HepG2 (cell line): Measurements from ENCODE around the gene CDR2L. TPM values are rescaled to one million over a fixed set of nuclear protein-coding genes. Genes with fewer than 3 reads are reported as not detected.
A peak's percentile ranks its signal among the peaks of the same experiment; 100 is the strongest.

Source experiments
- ATAC-seq: fragments of 200-7000 bp; cut with Tn5 transposase; 3 replicates; pipeline ENCODE4 v1.9.1; 2020; ENCODE audit warnings: mild to moderate bottlenecking, moderate library complexity
- BruUV-seq: library from RNA; stranded (reverse); fragments of 400-500 nt; replicated peaks from 2 replicates; lab custom pipeline; 2021; lab: Mats Ljungman, UMichigan
- CTCF ChIA-PET: fragments of 300-600 bp; formaldehyde crosslinking; extraction: SDS; loops from one replicate; lab custom pipeline; 2021; ENCODE audit warnings: low total read pairs, inconsistent platforms, low intra/inter-chr PET ratio; lab: Yijun Ruan, JAX
- POLR2A ChIA-PET: fragments of 350-600 bp; sonication (Branson Sonifier 250); formaldehyde crosslinking; loops from one replicate; lab custom pipeline; 2020; ENCODE audit warnings: antibody characterized with exemption, inconsistent platforms; lab: Yijun Ruan, JAX
- DNase-seq: peaks from one replicate; pipeline ENCODE4 v3.0.0-alpha.2; 2015; ENCODE audit warnings: low spot score
- FAIRE-seq: peaks from 3 replicates; lab custom pipeline; 2011; peaks lifted over from hg19 to GRCh38; lab: Jason Lieb, UNC
- H2AFZ ChIP-seq: one replicate; pipeline ENCODE4 v1.6.1; 2011; ENCODE audit warnings: low read length, inconsistent platforms
- H3K27ac ChIP-seq: fragments of 300-600 bp; 3 replicates; pipeline ENCODE4 v1.8.0; 2011; ENCODE audit warnings: mixed run types, mild to moderate bottlenecking, mixed read lengths, low read length, inconsistent platforms; ENCODE audit not compliant: insufficient read depth; ENCODE audit errors: extremely low read length
- H3K27me3 ChIP-seq, 2 experiments: fragments of 200-600 bp in 1 of 2; 2 replicates in 1 of 2; 3 replicates in 1 of 2; pipeline versions ENCODE4 v1.6.0 to v1.8.0; 2011; ENCODE audit warnings: low read length in 2 of 2, mild to moderate bottlenecking in 2 of 2, moderate library complexity in 2 of 2, inconsistent platforms in 1 of 2; ENCODE audit not compliant: insufficient read depth in 2 of 2, control insufficient read depth in 1 of 2
- H3K36me3 ChIP-seq, 2 experiments: fragments of 200-600 bp in 1 of 2; replicated peaks in 1 of 2; 2 replicates in 1 of 2; 3 replicates in 1 of 2; pipeline versions ENCODE4 v1.5.1 to v1.8.0; 2011; ENCODE audit warnings: low read length in 2 of 2, inconsistent platforms in 1 of 2; ENCODE audit not compliant: insufficient read depth in 2 of 2, control insufficient read depth in 1 of 2
- H3K4me1 ChIP-seq: 2 replicates; pipeline ENCODE4 v1.5.1; 2012; ENCODE audit warnings: low read length, inconsistent platforms; ENCODE audit not compliant: insufficient read depth
- H3K4me2 ChIP-seq: 2 replicates; pipeline ENCODE4 v1.6.0; 2011; ENCODE audit warnings: low read depth, low read length, inconsistent platforms
- H3K4me3 ChIP-seq, 3 experiments: fragments of 200-600 bp in 1 of 3; sonication (generic), shearing (Covaris generic) in 1 of 3; replicated peaks in 1 of 3; 2 replicates each; pipeline ENCODE4 v1.5.1; 2011 to 2016; ENCODE audit warnings: low read length in 3 of 3, inconsistent platforms in 2 of 3, low read depth in 2 of 3, mild to moderate bottlenecking in 2 of 3, control low read depth in 1 of 3, mixed read lengths in 1 of 3; ENCODE audit not compliant: insufficient read depth in 1 of 3
- H3K79me2 ChIP-seq: one replicate; pipeline ENCODE4 v1.6.1; 2011; ENCODE audit warnings: low read length, inconsistent platforms; ENCODE audit not compliant: insufficient read depth
- H3K9ac ChIP-seq: 2 replicates; pipeline ENCODE4 v1.6.0; 2011; ENCODE audit warnings: mild to moderate bottlenecking, low read depth, low read length, inconsistent platforms; ENCODE audit not compliant: insufficient read depth
- H3K9me3 ChIP-seq: 2 replicates; pipeline ENCODE4 v1.5.1; 2012; ENCODE audit warnings: mild to moderate bottlenecking, low read length
- H4K20me1 ChIP-seq: 2 replicates; pipeline ENCODE4 v1.6.0; 2011; ENCODE audit warnings: inconsistent platforms, mild to moderate bottlenecking, low read length, moderate library complexity; ENCODE audit not compliant: insufficient read depth
- ARNT ChIP-seq: fragments of 450-650 bp; IDR thresholded peaks from 2 replicates; pipeline ENCODE4 v1.6.1; 2017
- CHCHD3 ChIP-seq: sonication (generic); formaldehyde crosslinking; IDR thresholded peaks from 2 replicates; pipeline ENCODE4 v1.8.0; 2022; ENCODE audit warnings: mild to moderate bottlenecking, missing genetic modification reagents, moderate library complexity
- RFXANK ChIP-seq: IDR thresholded peaks from 2 replicates; pipeline ENCODE4 v1.6.1; 2016
- ZBTB20 ChIP-seq: sonication (generic); formaldehyde crosslinking; IDR thresholded peaks from 2 replicates; pipeline ENCODE4 v1.8.1; 2023; ENCODE audit warnings: missing genetic modification reagents, low read depth, mild to moderate bottlenecking, borderline replicate concordance
- ZNF652 ChIP-seq: IDR thresholded peaks from 2 replicates; pipeline ENCODE4 v1.6.1; 2016; ENCODE audit warnings: low read depth, borderline replicate concordance
- WGBS: methylation state at CpG from one replicate; pipeline ENCODE4 v1.1.6; 2017; ENCODE audit warnings: low lambda C conversion rate; 5-methylcytosine and 5-hydroxymethylcytosine counted together
- in situ Hi-C: cut with HindIII; loops from 2 replicates; pipeline ENCODE4 v1.10.0; 2017; ENCODE audit warnings: low pct_unique_long_range_greater_than_20kb; ENCODE audit not compliant: extremely low pct_ligation_motif_present
- intact Hi-C: fragments of 100-400 bp; cut with micrococcal nuclease; formaldehyde crosslinking; loops from one replicate; pipeline ENCODE4 v1.10.0; 2022; ENCODE audit not compliant: unreplicated experiment
- polyA plus RNA-seq, 8 experiments: library from polyadenylated mRNA; depleted of rRNA in 3 of 8; stranded (reverse) in 7 of 8; unstranded in 1 of 8; fragments of >200 nt; fragmentation: Illumina TruSeq in 4 of 8; extraction: Trizol in 4 of 8; gene quantifications; 2 replicates each; pipeline versions ENCODE4 v1.2.1 to v1.2.3, GENCODE V29; 2011 to 2016; ENCODE audit warnings: low read depth in 4 of 8, missing spikeins in 1 of 8, mixed read lengths in 1 of 8; ENCODE audit not compliant: insufficient read depth in 1 of 8
- total RNA-seq, 5 experiments: library from RNA; depleted of rRNA; stranded (reverse); fragments of >200 nt; fragmentation: Illumina TruSeq; extraction: Trizol; gene quantifications; 2 replicates each; pipeline ENCODE4 v1.2.3, GENCODE V29; 2016; ENCODE audit warnings: low read depth in 1 of 5
- TF ChIP-seq, protein P1 (sequence below): sonication (generic); formaldehyde crosslinking; IDR thresholded peaks from 2 replicates; pipeline ENCODE4 v1.4.0; 2020; ENCODE audit warnings: missing genetic modification reagents
- TF ChIP-seq, protein P2 (sequence below): sonication (generic); formaldehyde crosslinking; IDR thresholded peaks from 2 replicates; pipeline ENCODE4 v1.4.0; 2020; ENCODE audit warnings: missing genetic modification reagents

Gene CDR2L
- total and polyA plus RNA-seq, 2 of the 13 experiments (the other 11 are each of a cell fraction or from before 2014, with no cell fraction given) = 1.9 to 2.1 TPM

- Histone ChIP-seq H2AFZ (no peak overlapping the region), H3K27me3 (no peaks in the 10 kb centered on the region; a peak in 1 of 5 replicates), H3K4me2 (no peak overlapping the region), H3K36me3 (peaks cover 0 to 2% of the 10 kb centered on the region in 2 experiments; a peak in 2 of 5 replicates), H3K9me3 (no peaks in the 10 kb centered on the region), H3K79me2 (no peaks in the 10 kb centered on the region), H3K4me3 (no peak overlapping the region), H3K27ac (no peak overlapping the region), H3K9ac (no peak overlapping the region), H4K20me1 (no peaks in the 10 kb centered on the region), H3K4me1 (no peaks in the 10 kb centered on the region)
- BruUV-seq = no TSS peak
- CTCF ChIA-PET = interaction anchor here (0.8 kb wide), 1 partner anchor 42 kb away, joined by 3 read pairs; no protein-coding TSS in a partner anchor
- POLR2A ChIA-PET = interaction anchor here (0.9 to 1.9 kb wide), 2 partner anchors 9 to 22 kb away, joined by 3 to 8 read pairs; partner anchors contain the start of gene MRPL58
- in situ Hi-C loops (no loop called here), intact Hi-C loops (no loop called here)
- WGBS = 88% methylated on average over 71 of the region's 76 CpGs
- TF ChIP-seq CHCHD3 (CRISPR knock-in tag) (0 out of 2 replicates have a peak, but pooled peaks have one; percentile 1), ARNT (no peak), RFXANK (CRISPR knock-in tag) (no peak), ZNF652 (CRISPR knock-in tag) (no peak), ZBTB20 (CRISPR knock-in tag) (no peak)
- TF ChIP-seq, protein P1, sequence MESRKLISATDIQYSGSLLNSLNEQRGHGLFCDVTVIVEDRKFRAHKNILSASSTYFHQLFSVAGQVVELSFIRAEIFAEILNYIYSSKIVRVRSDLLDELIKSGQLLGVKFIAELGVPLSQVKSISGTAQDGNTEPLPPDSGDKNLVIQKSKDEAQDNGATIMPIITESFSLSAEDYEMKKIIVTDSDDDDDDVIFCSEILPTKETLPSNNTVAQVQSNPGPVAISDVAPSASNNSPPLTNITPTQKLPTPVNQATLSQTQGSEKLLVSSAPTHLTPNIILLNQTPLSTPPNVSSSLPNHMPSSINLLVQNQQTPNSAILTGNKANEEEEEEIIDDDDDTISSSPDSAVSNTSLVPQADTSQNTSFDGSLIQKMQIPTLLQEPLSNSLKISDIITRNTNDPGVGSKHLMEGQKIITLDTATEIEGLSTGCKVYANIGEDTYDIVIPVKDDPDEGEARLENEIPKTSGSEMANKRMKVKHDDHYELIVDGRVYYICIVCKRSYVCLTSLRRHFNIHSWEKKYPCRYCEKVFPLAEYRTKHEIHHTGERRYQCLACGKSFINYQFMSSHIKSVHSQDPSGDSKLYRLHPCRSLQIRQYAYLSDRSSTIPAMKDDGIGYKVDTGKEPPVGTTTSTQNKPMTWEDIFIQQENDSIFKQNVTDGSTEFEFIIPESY (CRISPR knock-in tag) = 0 out of 2 replicates have a peak, but pooled peaks have one; percentile 26
- TF ChIP-seq, protein P2, sequence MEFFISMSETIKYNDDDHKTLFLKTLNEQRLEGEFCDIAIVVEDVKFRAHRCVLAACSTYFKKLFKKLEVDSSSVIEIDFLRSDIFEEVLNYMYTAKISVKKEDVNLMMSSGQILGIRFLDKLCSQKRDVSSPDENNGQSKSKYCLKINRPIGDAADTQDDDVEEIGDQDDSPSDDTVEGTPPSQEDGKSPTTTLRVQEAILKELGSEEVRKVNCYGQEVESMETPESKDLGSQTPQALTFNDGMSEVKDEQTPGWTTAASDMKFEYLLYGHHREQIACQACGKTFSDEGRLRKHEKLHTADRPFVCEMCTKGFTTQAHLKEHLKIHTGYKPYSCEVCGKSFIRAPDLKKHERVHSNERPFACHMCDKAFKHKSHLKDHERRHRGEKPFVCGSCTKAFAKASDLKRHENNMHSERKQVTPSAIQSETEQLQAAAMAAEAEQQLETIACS (CRISPR knock-in tag) = no peak
- no peak for DNase-seq
- no peak for FAIRE-seq
- ATAC-seq = no peak
Measured at GRCh38 chr17:75003070-75003956, 15.9 kb downstream of the CDR2L start.
